ENCODE measurements around the gene GNB1L.

- TF ChIP-seq CTCF (IDR thresholded peaks at IDR 0.05; ENCODE audit: poor library complexity, severe bottlenecking): no peak
- no peak for TF ChIP-seq POLR2AphosphoS5 (IDR thresholded peaks at IDR 0.05)
- no peak for TF ChIP-seq REST (IDR thresholded peaks at IDR 0.05; ENCODE audit: borderline replicate concordance)
- no peak for TF ChIP-seq RAD21 (conservative IDR thresholded peaks at IDR 0.05)
Observed at GRCh38 chr22:19821523-19822300, 33.0 kb downstream of the GNB1L start.
